Lower leg skin (tissue), 4 donors: ENCODE measurements around the gene GPALPP1. TPM values are rescaled to one million over a fixed set of nuclear protein-coding genes. Genes with fewer than 3 reads are reported as not detected.

Source experiments
- DNase-seq, 2 donors: peaks; one replicate each; pipeline ENCODE4 v3.0.0-alpha.2; 2019; ENCODE audit warnings: low spot score in 2 of 2
- H3K4me3 ChIP-seq: fragments of 200-600 bp; sonication (generic); 2 replicates; pipeline ENCODE4 v1.5.1; 2017; ENCODE audit warnings: mild to moderate bottlenecking, low read depth; ENCODE audit not compliant: poor library complexity, severe bottlenecking
- CTCF ChIP-seq, 3 donors: fragments of 450-650 bp; IDR thresholded peaks; one replicate each; pipeline ENCODE4 v1.5.1; 2016; ENCODE audit warnings: antibody characterized with exemption in 3 of 3, mild to moderate bottlenecking in 3 of 3, moderate library complexity in 2 of 3
- POLR2A ChIP-seq, 2 donors: fragments of 450-650 bp; IDR thresholded peaks; one replicate each; pipeline ENCODE4 v1.6.1; 2016 to 2017; ENCODE audit warnings: antibody characterized with exemption in 2 of 2, mild to moderate bottlenecking in 1 of 2, moderate library complexity in 1 of 2
- WGBS, 2 donors: methylation state at CpG; one replicate each; pipeline ENCODE4 v1.1.5; 2018; 5-methylcytosine and 5-hydroxymethylcytosine counted together
- intact Hi-C: fragments of 100-400 bp; cut with DNase I; formaldehyde crosslinking; loops from one replicate; pipeline ENCODE4 v1.15.0; 2023; ENCODE audit warnings: low total_unique reads
- total RNA-seq, 4 donors: library from RNA; depleted of rRNA; stranded (reverse); fragments of >200 nt; gene quantifications; one replicate each; pipeline ENCODE4 v1.1.0, GENCODE V29; 2016

The GPALPP1 gene
- total RNA-seq, 4 donors from 2014 or later: 18.3 to 29.6 (median 19.9) TPM

- TF ChIP-seq CTCF (IDR thresholded peaks at IDR 0.05) (no peak), POLR2A (IDR thresholded peaks at IDR 0.05) (no peak)
- no peak for DNase-seq
- no peak overlapping the region for H3K4me3 ChIP-seq
- intact Hi-C loops: no loop called here
Observed at GRCh38 chr13:45036206-45036605, 46.9 kb downstream of the GPALPP1 start.

GRCh38 chr13:45040173-45040572, 50.8 kb downstream of the GPALPP1 start:
- 74 to 96% methylated on average over 1 of the region's 1 CpG for WGBS, 2 donors
- no peak overlapping the region for H3K4me3 ChIP-seq
- no peak for DNase-seq
- TF ChIP-seq CTCF (IDR thresholded peaks at IDR 0.05): no peak
- no peak for TF ChIP-seq POLR2A (IDR thresholded peaks at IDR 0.05)
- intact Hi-C loops: loop anchor here (10.0 kb wide), 1 partner anchor 265 kb away; no protein-coding TSS in a partner anchor

GRCh38 chr13:45040622-45041021, 51.3 kb downstream of the GPALPP1 start:
- no peak for DNase-seq
- WGBS, 2 donors: 50 to 70% methylated on average over 3 of the region's 3 CpGs
- TF ChIP-seq CTCF (IDR thresholded peaks at IDR 0.05) (no peak), POLR2A (IDR thresholded peaks at IDR 0.05) (no peak)
- intact Hi-C loops: loop anchor here (10.0 kb wide), 1 partner anchor 264 kb away; no protein-coding TSS in a partner anchor
- no peak overlapping the region for H3K4me3 ChIP-seq

- 83 to 89% methylated on average over 3 of the region's 3 CpGs for WGBS, 2 donors
- intact Hi-C loops: loop anchor here (10.0 kb wide), 1 partner anchor 262 kb away; no protein-coding TSS in a partner anchor
- no peak for TF ChIP-seq CTCF (IDR thresholded peaks at IDR 0.05)
- no peak for TF ChIP-seq POLR2A (IDR thresholded peaks at IDR 0.05)
- no peak overlapping the region for H3K4me3 ChIP-seq
- DNase-seq: no peak
Observed at GRCh38 chr13:45042539-45042938, 53.2 kb downstream of the GPALPP1 start.

GRCh38 chr13:45046445-45046844, 57.1 kb downstream of the GPALPP1 start:
- no peak for DNase-seq
- no peak for TF ChIP-seq POLR2A (IDR thresholded peaks at IDR 0.05)
- no peak for TF ChIP-seq CTCF (IDR thresholded peaks at IDR 0.05)
- intact Hi-C loops: loop anchor here (10.0 kb wide), 1 partner anchor 258 kb away; no protein-coding TSS in a partner anchor
- WGBS, 2 donors: 76 to 77% methylated on average over 4 of the region's 4 CpGs
- H3K4me3 ChIP-seq: no peak overlapping the region
